ENCODE measurements around the gene PRRT2.
"Not testable (repeated sequence)": the region's sequence is repeated elsewhere in the genome, so short reads cannot be mapped to it uniquely, and the experiment has no call there.

PRRT2 gene

GRCh38 chr16:29811896-29812665 lies at the start of gene PRRT2:
TSS of gene PRRT2 (plus strand) at chr16:29812193. CDS start at chr16:29813055, 862 bp downstream.
- H3K4me1 Mint-ChIP-seq = peaks cover 45% of the 10 kb centered on the region
- peak in 1 of 2 donors; percentile 40 for DNase-seq (ENCODE audit: low spot score in 2 of 2)
- no peak for ATAC-seq (ENCODE audit: low read depth)
- no peaks in the 10 kb centered on the region for H3K9me3 Mint-ChIP-seq
- peak within 1 kb of the TSS; percentile 92 for H3K4me3 Mint-ChIP-seq
- H3K27ac Mint-ChIP-seq = peak within 1 kb of the TSS; percentile 35
- peaks cover 3% of the 10 kb centered on the region for H3K27me3 Mint-ChIP-seq
- peaks cover 8% of the 10 kb centered on the region for H3K36me3 Mint-ChIP-seq

- Mint-ChIP-seq H3K27ac (no peak overlapping the region), H3K27me3 (no peaks in the 10 kb centered on the region), H3K36me3 (peaks cover 2% of the 10 kb centered on the region), H3K4me3 (no peak overlapping the region), H3K4me1 (peaks cover 13% of the 10 kb centered on the region), H3K9me3 (no peaks in the 10 kb centered on the region)
- ATAC-seq (ENCODE audit: low read depth) (no peak), DNase-seq (ENCODE audit: low spot score in 2 of 2) (no peak)
Observed at GRCh38 chr16:29763326-29763725, 48.7 kb upstream of the PRRT2 start.

GRCh38 chr16:29765167-29766032 lies 46.6 kb upstream of the PRRT2 start:
- DNase-seq (ENCODE audit: low spot score in 2 of 2) = no peak
- H3K4me1 Mint-ChIP-seq = peaks cover 11% of the 10 kb centered on the region
- H3K36me3 Mint-ChIP-seq = no peaks in the 10 kb centered on the region
- ATAC-seq (ENCODE audit: low read depth) = no peak
- H3K4me3 Mint-ChIP-seq = no peak overlapping the region
- H3K9me3 Mint-ChIP-seq = no peaks in the 10 kb centered on the region
- H3K27me3 Mint-ChIP-seq = no peaks in the 10 kb centered on the region
- no peak overlapping the region for H3K27ac Mint-ChIP-seq

GRCh38 chr16:29766571-29766970 lies 45.4 kb upstream of the PRRT2 start:
- Mint-ChIP-seq H3K27me3 (no peaks in the 10 kb centered on the region), H3K4me3 (no peak overlapping the region), H3K36me3 (no peaks in the 10 kb centered on the region), H3K4me1 (peaks cover 5% of the 10 kb centered on the region), H3K27ac (no peak overlapping the region), H3K9me3 (no peaks in the 10 kb centered on the region)
- DNase-seq (ENCODE audit: low spot score in 2 of 2) = no peak
- no peak for ATAC-seq (ENCODE audit: low read depth)

- ATAC-seq (ENCODE audit: low read depth) (no peak), DNase-seq (ENCODE audit: low spot score in 2 of 2) (no peak)
- no peaks in the 10 kb centered on the region for H3K27me3 Mint-ChIP-seq
- H3K4me3 Mint-ChIP-seq = no peak overlapping the region
- no peaks in the 10 kb centered on the region for H3K9me3 Mint-ChIP-seq
- H3K36me3 Mint-ChIP-seq = no peaks in the 10 kb centered on the region
- peaks cover 5% of the 10 kb centered on the region for H3K4me1 Mint-ChIP-seq
- no peak overlapping the region for H3K27ac Mint-ChIP-seq
Observed at GRCh38 chr16:29767062-29767461, 44.9 kb upstream of the PRRT2 start.

DNA sequence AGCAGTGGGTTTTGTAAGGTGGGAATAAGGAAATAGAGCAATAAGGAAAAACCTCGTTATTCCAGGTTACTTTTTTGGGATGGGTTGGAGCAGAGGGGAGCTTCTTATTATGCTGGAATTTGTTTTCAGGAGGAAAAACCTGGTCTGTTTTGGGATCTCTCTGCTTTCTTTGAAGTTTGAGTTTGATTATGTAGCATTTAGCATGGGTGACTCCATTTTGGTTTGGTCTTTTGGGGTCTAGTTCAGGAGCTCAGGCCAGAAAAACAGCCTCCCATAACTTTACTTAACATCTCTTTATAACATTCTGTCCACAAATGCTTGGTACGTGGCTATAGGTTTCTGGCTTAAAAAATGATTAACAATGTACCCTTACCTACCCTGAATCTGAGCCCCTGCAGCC lies 42.5 kb upstream of the PRRT2 start:
- peaks cover 3% of the 10 kb centered on the region for H3K27me3 Mint-ChIP-seq
- ATAC-seq (ENCODE audit: low read depth) (no peak), DNase-seq (ENCODE audit: low spot score in 2 of 2) (no peak)
- H3K27ac Mint-ChIP-seq = no peak overlapping the region
- no peak overlapping the region for H3K4me3 Mint-ChIP-seq
- H3K4me1 Mint-ChIP-seq = peaks cover 8% of the 10 kb centered on the region
- no peaks in the 10 kb centered on the region for H3K9me3 Mint-ChIP-seq
- no peaks in the 10 kb centered on the region for H3K36me3 Mint-ChIP-seq

DNA sequence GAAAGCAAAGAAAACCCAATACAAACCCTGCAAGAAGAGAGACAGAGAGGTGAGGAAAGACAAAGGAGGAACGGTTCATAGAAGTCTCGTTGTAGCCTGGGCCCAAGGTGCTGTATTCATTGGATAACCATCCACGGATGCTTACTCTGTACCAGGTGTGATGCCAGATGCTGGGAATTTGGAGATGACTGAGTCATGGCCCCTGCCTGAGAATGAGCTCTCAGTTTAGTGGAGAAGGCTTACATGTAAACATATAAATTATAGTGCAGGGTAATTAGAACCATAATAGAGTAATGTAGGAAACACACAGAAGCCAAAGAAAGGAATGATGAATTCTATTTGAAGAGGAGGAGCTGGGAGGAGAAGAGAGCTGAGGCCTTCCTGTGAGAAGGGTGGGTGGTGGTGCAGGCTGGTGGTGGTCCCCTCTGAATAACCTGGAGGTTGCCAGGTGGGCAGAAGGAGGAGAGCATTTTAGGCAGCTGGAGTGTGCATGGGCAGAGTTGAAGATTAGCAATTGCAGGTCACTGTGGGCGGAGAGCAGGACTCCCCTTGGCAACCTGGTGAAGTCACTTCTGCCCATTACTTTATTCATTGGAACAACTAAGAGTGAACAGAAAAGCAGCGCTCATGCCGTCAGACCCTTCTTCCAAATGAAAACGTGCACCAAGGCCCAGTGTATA lies 41.6 kb upstream of the PRRT2 start:
- no peaks in the 10 kb centered on the region for H3K9me3 Mint-ChIP-seq
- no peak overlapping the region for H3K4me3 Mint-ChIP-seq
- no peak overlapping the region for H3K27ac Mint-ChIP-seq
- H3K27me3 Mint-ChIP-seq = peaks cover 3% of the 10 kb centered on the region
- H3K4me1 Mint-ChIP-seq = peaks cover 6% of the 10 kb centered on the region
- ATAC-seq (ENCODE audit: low read depth) (no peak), DNase-seq (ENCODE audit: low spot score in 2 of 2) (no peak)
- H3K36me3 Mint-ChIP-seq = no peaks in the 10 kb centered on the region

DNA sequence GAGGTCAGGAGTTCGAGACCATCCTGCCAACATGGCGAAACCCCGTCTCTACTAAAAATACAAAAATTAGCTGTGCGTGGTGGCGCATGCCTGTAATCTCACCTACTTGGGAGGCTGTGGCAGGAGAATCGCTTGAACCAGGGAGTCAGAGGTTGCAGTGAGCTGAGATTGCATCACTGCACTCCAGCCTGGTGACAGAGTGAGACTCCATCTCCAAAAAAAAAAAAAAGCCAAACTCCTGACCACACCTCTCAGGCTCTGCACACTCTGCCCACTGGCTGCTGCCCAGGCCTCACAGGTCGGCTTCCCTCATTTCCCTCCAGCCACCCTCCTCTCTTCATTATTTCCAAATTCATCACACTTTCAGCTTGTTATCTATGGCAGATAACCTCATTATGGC lies 39.7 kb upstream of the PRRT2 start:
- not testable (repeated sequence) for H3K27ac Mint-ChIP-seq; H3K4me1 Mint-ChIP-seq; ATAC-seq (ENCODE audit: low read depth); DNase-seq (ENCODE audit: low spot score in 2 of 2); H3K9me3 Mint-ChIP-seq; H3K36me3 Mint-ChIP-seq; H3K4me3 Mint-ChIP-seq; H3K27me3 Mint-ChIP-seq

GRCh38 chr16:29774730-29775129 lies 37.3 kb upstream of the PRRT2 start:
- H3K36me3 Mint-ChIP-seq = no peaks in the 10 kb centered on the region
- ATAC-seq (ENCODE audit: low read depth) (no peak), DNase-seq (ENCODE audit: low spot score in 2 of 2) (no peak)
- H3K27me3 Mint-ChIP-seq = peaks cover 3% of the 10 kb centered on the region
- H3K4me1 Mint-ChIP-seq = peaks cover 4% of the 10 kb centered on the region
- no peak overlapping the region for H3K4me3 Mint-ChIP-seq
- no peaks in the 10 kb centered on the region for H3K9me3 Mint-ChIP-seq
- no peak overlapping the region for H3K27ac Mint-ChIP-seq

DNA sequence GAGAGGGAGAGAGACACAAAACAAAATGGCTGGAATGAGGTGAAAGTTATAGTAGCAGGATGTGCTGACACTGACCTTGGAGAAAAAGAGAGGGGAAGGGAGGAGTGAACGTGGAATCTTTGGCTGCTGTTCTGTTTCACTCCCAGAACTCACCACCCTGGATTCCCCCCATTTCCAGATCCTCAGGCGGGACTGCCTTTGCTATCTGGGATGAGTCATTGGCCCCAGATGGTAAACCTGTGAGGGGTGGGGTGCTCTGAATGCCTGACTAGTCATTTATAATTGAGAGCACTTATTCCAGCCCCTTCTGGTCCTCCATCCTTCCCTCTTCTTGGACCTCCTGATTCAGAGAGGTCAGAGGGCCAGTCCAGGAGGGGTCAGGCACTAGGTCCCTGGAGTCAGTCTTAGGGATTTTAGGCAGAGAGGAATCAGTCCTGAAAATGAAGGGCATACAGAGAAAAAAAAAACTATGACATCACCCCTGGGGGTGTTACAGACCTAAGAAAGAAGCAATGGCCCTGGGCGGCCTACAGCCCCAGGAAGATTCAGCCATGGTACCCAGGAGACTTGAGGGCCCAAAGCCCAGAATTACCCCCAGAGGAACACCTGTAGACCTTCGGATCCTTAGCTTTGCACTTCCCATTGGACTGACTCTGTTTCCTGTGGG lies 36.1 kb upstream of the PRRT2 start:
- Mint-ChIP-seq H3K4me1 (peaks cover 4% of the 10 kb centered on the region), H3K9me3 (no peaks in the 10 kb centered on the region), H3K4me3 (no peak overlapping the region), H3K27ac (no peak overlapping the region), H3K36me3 (no peaks in the 10 kb centered on the region), H3K27me3 (peaks cover 3% of the 10 kb centered on the region)
- DNase-seq (ENCODE audit: low spot score in 2 of 2) = no peak
- ATAC-seq (ENCODE audit: low read depth) = no peak

GRCh38 chr16:29777576-29778350 lies 34.2 kb upstream of the PRRT2 start, which contains the start of gene ZG16:
TSS of gene ZG16 (plus strand) at chr16:29778256. CDS start at chr16:29779267, 1,011 bp downstream.
- Mint-ChIP-seq H3K9me3 (no peaks in the 10 kb centered on the region), H3K27me3 (peaks cover 3% of the 10 kb centered on the region), H3K27ac (no peak within 1 kb of the TSS), H3K4me1 (peaks cover 4% of the 10 kb centered on the region), H3K36me3 (no peaks in the 10 kb centered on the region), H3K4me3 (no peak within 1 kb of the TSS)
- DNase-seq (ENCODE audit: low spot score in 2 of 2) (no peak), ATAC-seq (ENCODE audit: low read depth) (no peak)

- H3K9me3 Mint-ChIP-seq = no peaks in the 10 kb centered on the region
- ATAC-seq (ENCODE audit: low read depth) (no peak), DNase-seq (ENCODE audit: low spot score in 2 of 2) (no peak)
- H3K36me3 Mint-ChIP-seq = no peaks in the 10 kb centered on the region
- no peaks in the 10 kb centered on the region for H3K4me1 Mint-ChIP-seq
- no peak overlapping the region for H3K4me3 Mint-ChIP-seq
- no peak overlapping the region for H3K27ac Mint-ChIP-seq
- no peaks in the 10 kb centered on the region for H3K27me3 Mint-ChIP-seq
Observed at GRCh38 chr16:29779474-29779873, 32.5 kb upstream of the PRRT2 start.

Data from memory B cell (primary cell).